ENCODE measurements around the gene TUBA1C.

DNA sequence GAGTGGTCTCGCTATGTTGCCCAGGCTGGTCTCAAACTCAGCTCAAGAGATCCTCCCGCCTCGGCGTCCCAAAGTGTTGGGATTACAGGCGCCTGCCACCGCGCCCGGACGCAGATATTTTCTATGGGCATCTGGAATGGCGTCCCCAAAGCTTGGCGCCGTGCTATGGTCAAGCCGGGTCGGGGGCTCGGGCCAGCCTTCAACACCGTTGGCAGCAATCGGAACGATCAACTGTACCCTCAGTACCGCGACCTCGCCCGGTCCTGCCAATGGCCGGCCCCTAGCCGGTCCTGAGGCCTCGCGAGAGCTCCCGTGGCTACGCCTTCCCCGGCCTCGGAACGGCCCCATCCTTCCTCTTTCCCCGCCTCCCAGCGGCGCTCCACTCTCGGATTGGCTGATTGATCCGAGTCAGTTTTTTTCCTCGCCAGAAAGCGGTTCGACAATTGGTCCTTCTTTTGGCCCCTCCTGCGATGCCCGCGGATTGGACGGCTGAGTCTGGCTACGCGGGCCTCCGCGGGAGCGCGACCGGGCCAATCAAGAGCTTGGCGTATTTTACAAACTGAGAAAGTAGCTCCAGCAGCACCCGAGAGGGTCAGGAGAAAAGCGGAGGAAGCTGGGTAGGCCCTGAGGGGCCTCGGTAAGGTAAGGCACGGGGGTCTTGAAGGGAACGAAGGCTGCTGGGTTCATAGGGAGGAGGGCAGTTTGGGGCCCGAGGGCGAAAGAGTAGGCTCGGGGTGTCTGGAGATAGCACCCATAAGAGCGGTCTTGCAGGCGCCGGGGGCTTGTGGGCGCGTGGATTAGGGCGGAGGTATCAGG is 58.0 kb downstream of the TUBA1C start, which contains the start of gene TROAP:
- TF ChIP-seq, protein P1, sequence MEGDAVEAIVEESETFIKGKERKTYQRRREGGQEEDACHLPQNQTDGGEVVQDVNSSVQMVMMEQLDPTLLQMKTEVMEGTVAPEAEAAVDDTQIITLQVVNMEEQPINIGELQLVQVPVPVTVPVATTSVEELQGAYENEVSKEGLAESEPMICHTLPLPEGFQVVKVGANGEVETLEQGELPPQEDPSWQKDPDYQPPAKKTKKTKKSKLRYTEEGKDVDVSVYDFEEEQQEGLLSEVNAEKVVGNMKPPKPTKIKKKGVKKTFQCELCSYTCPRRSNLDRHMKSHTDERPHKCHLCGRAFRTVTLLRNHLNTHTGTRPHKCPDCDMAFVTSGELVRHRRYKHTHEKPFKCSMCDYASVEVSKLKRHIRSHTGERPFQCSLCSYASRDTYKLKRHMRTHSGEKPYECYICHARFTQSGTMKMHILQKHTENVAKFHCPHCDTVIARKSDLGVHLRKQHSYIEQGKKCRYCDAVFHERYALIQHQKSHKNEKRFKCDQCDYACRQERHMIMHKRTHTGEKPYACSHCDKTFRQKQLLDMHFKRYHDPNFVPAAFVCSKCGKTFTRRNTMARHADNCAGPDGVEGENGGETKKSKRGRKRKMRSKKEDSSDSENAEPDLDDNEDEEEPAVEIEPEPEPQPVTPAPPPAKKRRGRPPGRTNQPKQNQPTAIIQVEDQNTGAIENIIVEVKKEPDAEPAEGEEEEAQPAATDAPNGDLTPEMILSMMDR (IDR thresholded peaks at IDR 0.05; ENCODE audit: low read length), result no peak
- TF ChIP-seq EZH2 (optimal IDR thresholded peaks at IDR 0.05; ENCODE audit: low read depth, low read length), result no peak
